Measurements from ENCODE around the gene PDK2. TPM values are rescaled to one million over a fixed set of nuclear protein-coding genes. Genes with fewer than 3 reads are reported as not detected.

Gene PDK2
- total and polyA plus RNA-seq, 2 donors (not counting 1 experiment from before 2014, with no cell fraction given): 19.2 to 41.0 TPM

DNA sequence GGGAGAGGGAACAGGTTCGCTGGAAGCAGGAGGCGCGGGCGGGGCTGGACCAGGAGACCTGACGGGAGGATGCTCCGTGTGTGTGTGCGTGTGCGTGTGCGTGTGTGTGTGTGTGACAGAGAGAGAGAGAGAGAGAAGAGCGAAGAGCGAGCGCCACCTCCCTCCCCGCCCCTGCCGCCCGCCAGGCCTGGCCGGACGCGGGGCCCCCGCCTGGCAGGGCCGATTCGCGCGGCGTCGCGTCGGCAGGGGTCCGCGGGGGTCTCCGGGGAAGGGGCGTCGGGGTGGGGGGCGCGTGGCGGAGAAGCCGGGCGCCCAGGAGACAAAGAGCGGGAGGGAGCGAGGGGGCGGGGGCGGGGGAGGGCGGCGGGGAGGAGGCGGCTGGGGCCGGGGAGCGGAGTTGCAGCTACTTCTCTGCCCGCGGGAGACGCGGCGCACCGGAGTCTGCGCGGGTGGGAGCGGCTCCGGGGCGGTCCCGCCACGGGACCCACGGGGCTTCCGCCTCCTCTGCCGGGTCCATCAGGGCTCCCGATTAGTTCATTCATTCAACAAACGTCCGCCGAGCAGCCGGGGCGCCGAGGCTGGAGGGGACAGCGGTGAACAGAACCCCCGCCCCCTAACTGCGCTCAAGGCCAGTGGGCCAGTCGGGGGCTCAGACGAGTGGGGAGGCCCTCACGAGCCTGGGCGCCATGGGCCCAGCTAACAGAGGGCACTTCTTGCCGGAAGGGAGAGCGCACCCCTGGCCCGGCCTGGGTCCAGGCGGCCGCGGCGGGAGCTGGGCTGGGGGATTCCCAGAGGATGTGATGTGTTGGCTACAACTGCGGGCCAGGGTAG, 34.8 kb downstream of the PDK2 start, which contains the start of gene SAMD14:
SAMD14 (minus strand) TSS at position 433 of the 831 bp plus-strand sequence. CDS start 5,201 bp downstream, outside the sequence.
- Histone ChIP-seq H4K20me1 (ENCODE audit: control insufficient read depth, extremely low read depth, insufficient read depth, low read length) (no peaks in the 10 kb centered on the region), H3K4me1 (ENCODE audit: control insufficient read depth, extremely low read depth, insufficient read depth, low read length) (peaks cover 14% of the 10 kb centered on the region), H2AFZ (ENCODE audit: low read length) (peak within 1 kb of the TSS; percentile 30), H3K79me2 (ENCODE audit: control insufficient read depth, insufficient read depth, low read length) (no peaks in the 10 kb centered on the region), H3K4me3 (replicated peaks in 1 of 4; ENCODE audit: control extremely low read depth in 1 of 4, insufficient read depth in 1 of 4, low read depth in 3 of 4, low read length in 4 of 4) (peak within 1 kb of the TSS; percentile 44 to 59 (median 54)), H3K27ac (ENCODE audit: insufficient read depth, low read length) (no peak within 1 kb of the TSS), H3K36me3 (ENCODE audit: control insufficient read depth, insufficient read depth, low read length) (peaks cover 3% of the 10 kb centered on the region), H3K9me3 (ENCODE audit: control insufficient read depth, insufficient read depth, low read depth, low read length) (no peaks in the 10 kb centered on the region), H3K4me2 (ENCODE audit: extremely low read depth, insufficient read depth, low read length) (peak within 1 kb of the TSS; percentile 82), H3K9ac (ENCODE audit: insufficient read depth, low read length) (peak within 1 kb of the TSS; percentile 55), H3K27me3 (ENCODE audit: control insufficient read depth, insufficient read depth, low read length) (no peaks in the 10 kb centered on the region)
- TF ChIP-seq, protein P1, sequence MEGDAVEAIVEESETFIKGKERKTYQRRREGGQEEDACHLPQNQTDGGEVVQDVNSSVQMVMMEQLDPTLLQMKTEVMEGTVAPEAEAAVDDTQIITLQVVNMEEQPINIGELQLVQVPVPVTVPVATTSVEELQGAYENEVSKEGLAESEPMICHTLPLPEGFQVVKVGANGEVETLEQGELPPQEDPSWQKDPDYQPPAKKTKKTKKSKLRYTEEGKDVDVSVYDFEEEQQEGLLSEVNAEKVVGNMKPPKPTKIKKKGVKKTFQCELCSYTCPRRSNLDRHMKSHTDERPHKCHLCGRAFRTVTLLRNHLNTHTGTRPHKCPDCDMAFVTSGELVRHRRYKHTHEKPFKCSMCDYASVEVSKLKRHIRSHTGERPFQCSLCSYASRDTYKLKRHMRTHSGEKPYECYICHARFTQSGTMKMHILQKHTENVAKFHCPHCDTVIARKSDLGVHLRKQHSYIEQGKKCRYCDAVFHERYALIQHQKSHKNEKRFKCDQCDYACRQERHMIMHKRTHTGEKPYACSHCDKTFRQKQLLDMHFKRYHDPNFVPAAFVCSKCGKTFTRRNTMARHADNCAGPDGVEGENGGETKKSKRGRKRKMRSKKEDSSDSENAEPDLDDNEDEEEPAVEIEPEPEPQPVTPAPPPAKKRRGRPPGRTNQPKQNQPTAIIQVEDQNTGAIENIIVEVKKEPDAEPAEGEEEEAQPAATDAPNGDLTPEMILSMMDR (conservative IDR thresholded peaks at IDR 0.05 in 1 of 2, IDR thresholded peaks at IDR 0.05 in 1 of 2; ENCODE audit: low read depth in 1 of 2, low read length in 2 of 2): no peak
- TF ChIP-seq EZH2 (IDR thresholded peaks at IDR 0.05; ENCODE audit: low read length, missing control alignments): no peak
- peak in 1 of 2 donors; percentile 58 for DNase-seq (ENCODE audit: low read depth in 2 of 2)

DNA sequence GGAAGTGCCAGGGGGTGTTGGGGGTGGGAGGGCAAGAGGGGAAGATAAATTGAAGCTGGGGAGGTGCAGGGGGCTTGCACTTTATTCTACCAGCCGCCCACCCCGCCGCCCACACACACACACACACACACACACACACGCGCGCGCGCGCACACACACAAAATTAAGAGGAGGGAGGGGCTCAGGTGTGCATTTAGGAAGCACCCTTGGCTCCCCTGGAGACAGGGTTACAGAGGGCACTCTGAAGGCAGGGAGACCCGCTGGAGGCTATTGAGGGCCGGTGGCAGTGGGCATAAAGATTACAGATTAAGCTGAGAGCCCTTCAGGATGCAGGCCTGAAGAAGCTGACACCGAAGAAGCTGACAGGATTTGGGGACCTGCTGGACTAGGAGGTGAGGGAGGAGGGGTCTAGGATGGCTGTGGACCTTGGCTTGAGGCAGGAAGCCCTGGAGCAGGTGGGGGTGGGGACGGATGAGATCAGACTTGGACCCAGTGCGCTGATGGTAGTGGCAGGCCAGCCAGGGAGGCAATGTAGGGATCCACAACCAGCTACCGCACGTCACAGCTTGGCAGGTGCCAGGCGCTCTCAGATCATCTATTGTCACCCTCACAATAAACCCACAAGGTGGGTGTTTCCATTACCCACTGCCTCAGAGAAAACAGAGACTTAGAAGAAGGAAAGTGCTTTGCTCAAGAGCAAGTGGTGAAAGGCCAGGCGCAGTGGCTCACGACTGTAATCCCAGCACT, 35.6 kb downstream of the PDK2 start:
- Histone ChIP-seq H3K36me3 (ENCODE audit: control insufficient read depth, insufficient read depth, low read length) (peaks cover 8% of the 10 kb centered on the region), H3K9ac (ENCODE audit: insufficient read depth, low read length) (no peak overlapping the region), H3K4me1 (ENCODE audit: control insufficient read depth, extremely low read depth, insufficient read depth, low read length) (peaks cover 14% of the 10 kb centered on the region), H3K79me2 (ENCODE audit: control insufficient read depth, insufficient read depth, low read length) (no peaks in the 10 kb centered on the region), H3K27me3 (ENCODE audit: control insufficient read depth, insufficient read depth, low read length) (no peaks in the 10 kb centered on the region), H3K9me3 (ENCODE audit: control insufficient read depth, insufficient read depth, low read depth, low read length) (no peaks in the 10 kb centered on the region), H4K20me1 (ENCODE audit: control insufficient read depth, extremely low read depth, insufficient read depth, low read length) (no peaks in the 10 kb centered on the region), H2AFZ (ENCODE audit: low read length) (no peak overlapping the region), H3K27ac (ENCODE audit: insufficient read depth, low read length) (no peak overlapping the region), H3K4me3 (replicated peaks in 1 of 4; ENCODE audit: control extremely low read depth in 1 of 4, insufficient read depth in 1 of 4, low read depth in 3 of 4, low read length in 4 of 4) (peak overlapping the region in 1 of 4 experiments; percentile 59), H3K4me2 (ENCODE audit: extremely low read depth, insufficient read depth, low read length) (no peak overlapping the region)
- TF ChIP-seq EZH2 (IDR thresholded peaks at IDR 0.05; ENCODE audit: low read length, missing control alignments): no peak
- TF ChIP-seq, protein P1 (conservative IDR thresholded peaks at IDR 0.05 in 1 of 2, IDR thresholded peaks at IDR 0.05 in 1 of 2; ENCODE audit: low read depth in 1 of 2, low read length in 2 of 2): no peak
- no peak for DNase-seq (ENCODE audit: low read depth in 2 of 2)

All from fibroblast of lung (primary cell).